ENCODE data around the gene FBXO10.

The FBXO10 gene

GRCh38 chr9:37587521-37587920, 11.3 kb upstream of the FBXO10 start:
- Histone ChIP-seq H3K79me2 (ENCODE audit: insufficient read depth, low read length) (peaks cover 89% of the 10 kb centered on the region), H3K9me3 (ENCODE audit: insufficient read depth, low read depth, low read length) (no peaks in the 10 kb centered on the region), H3F3A (ENCODE audit: low read depth) (0 out of 2 replicates have a peak, but pooled peaks cover 3% of the 10 kb centered on the region), H3K9me2 (replicated peaks; ENCODE audit: low read depth, low read length) (no peaks in the 10 kb centered on the region), H3K4me3 (ENCODE audit: low read length, poor library complexity, severe bottlenecking) (no peak overlapping the region), H3K36me3 (ENCODE audit: insufficient read depth, low read length) (peaks cover 54% of the 10 kb centered on the region), H2AFZ (ENCODE audit: low read length) (no peak overlapping the region), H4K20me1 (ENCODE audit: insufficient read depth, low read length, poor library complexity, severe bottlenecking) (peaks cover 78% of the 10 kb centered on the region), H3K27me3 (ENCODE audit: insufficient read depth, low read length, poor library complexity, severe bottlenecking) (no peaks in the 10 kb centered on the region), H3K9ac (ENCODE audit: low read depth, low read length, poor library complexity, severe bottlenecking) (no peak overlapping the region), H3K4me2 (ENCODE audit: low read depth, low read length, poor library complexity, severe bottlenecking) (peak overlapping the region; percentile 28), H3K4me1 (ENCODE audit: insufficient read depth, low read length, poor library complexity, severe bottlenecking) (peaks cover 38% of the 10 kb centered on the region)
- no peak for TF ChIP-seq EZH2phosphoT487 (IDR thresholded peaks at IDR 0.05; ENCODE audit: borderline replicate concordance)
- no peak for TF ChIP-seq CTCF (conservative IDR thresholded peaks at IDR 0.05; ENCODE audit: low read length)

- Histone ChIP-seq H3K9ac (ENCODE audit: low read depth, low read length, poor library complexity, severe bottlenecking) (no peak overlapping the region), H4K20me1 (ENCODE audit: insufficient read depth, low read length, poor library complexity, severe bottlenecking) (peaks cover 49% of the 10 kb centered on the region), H3K4me2 (ENCODE audit: low read depth, low read length, poor library complexity, severe bottlenecking) (peak overlapping the region; percentile 14), H3K27me3 (ENCODE audit: insufficient read depth, low read length, poor library complexity, severe bottlenecking) (no peaks in the 10 kb centered on the region), H3K9me3 (ENCODE audit: insufficient read depth, low read depth, low read length) (no peaks in the 10 kb centered on the region), H3K4me1 (ENCODE audit: insufficient read depth, low read length, poor library complexity, severe bottlenecking) (peaks cover 15% of the 10 kb centered on the region), H3K4me3 (ENCODE audit: low read length, poor library complexity, severe bottlenecking) (no peak overlapping the region), H3K36me3 (ENCODE audit: insufficient read depth, low read length) (peaks cover 68% of the 10 kb centered on the region), H3K79me2 (ENCODE audit: insufficient read depth, low read length) (peaks cover 65% of the 10 kb centered on the region), H3F3A (ENCODE audit: low read depth) (0 out of 2 replicates have a peak, but pooled peaks cover 3% of the 10 kb centered on the region), H3K9me2 (replicated peaks; ENCODE audit: low read depth, low read length) (no peaks in the 10 kb centered on the region), H2AFZ (ENCODE audit: low read length) (no peak overlapping the region)
- TF ChIP-seq CTCF (conservative IDR thresholded peaks at IDR 0.05; ENCODE audit: low read length) (no peak), EZH2phosphoT487 (IDR thresholded peaks at IDR 0.05; ENCODE audit: borderline replicate concordance) (no peak)
These were observed 7.4 kb upstream of the FBXO10 start for GRCh38 chr9:37583522-37584121.

GRCh38 chr9:37582548-37583157, 6.5 kb upstream of the FBXO10 start:
- no peak overlapping the region for H3K9ac ChIP-seq (ENCODE audit: low read depth, low read length, poor library complexity, severe bottlenecking)
- 0 out of 2 replicates have a peak, but pooled peaks cover 3% of the 10 kb centered on the region for H3F3A ChIP-seq (ENCODE audit: low read depth)
- no peaks in the 10 kb centered on the region for H3K9me3 ChIP-seq (ENCODE audit: insufficient read depth, low read depth, low read length)
- H3K79me2 ChIP-seq (ENCODE audit: insufficient read depth, low read length), result peaks cover 55% of the 10 kb centered on the region
- H3K27me3 ChIP-seq (ENCODE audit: insufficient read depth, low read length, poor library complexity, severe bottlenecking), result no peaks in the 10 kb centered on the region
- no peak overlapping the region for H3K4me3 ChIP-seq (ENCODE audit: low read length, poor library complexity, severe bottlenecking)
- peaks cover 39% of the 10 kb centered on the region for H4K20me1 ChIP-seq (ENCODE audit: insufficient read depth, low read length, poor library complexity, severe bottlenecking)
- H3K36me3 ChIP-seq (ENCODE audit: insufficient read depth, low read length), result peaks cover 59% of the 10 kb centered on the region
- TF ChIP-seq EZH2phosphoT487 (IDR thresholded peaks at IDR 0.05; ENCODE audit: borderline replicate concordance) (no peak), CTCF (conservative IDR thresholded peaks at IDR 0.05; ENCODE audit: low read length) (peak; percentile 77)
- no peak overlapping the region for H2AFZ ChIP-seq (ENCODE audit: low read length)
- H3K4me1 ChIP-seq (ENCODE audit: insufficient read depth, low read length, poor library complexity, severe bottlenecking), result peaks cover 8% of the 10 kb centered on the region
- no peak overlapping the region for H3K4me2 ChIP-seq (ENCODE audit: low read depth, low read length, poor library complexity, severe bottlenecking)
- no peaks in the 10 kb centered on the region for H3K9me2 ChIP-seq (replicated peaks; ENCODE audit: low read depth, low read length)
